KG1 (cell line): ENCODE results near the gene NLGN2.

Source experiments
- DNase-seq: peaks from one replicate; lab custom pipeline; 2025; lab: John Stamatoyannopoulos, UW

Gene NLGN2

GRCh38 chr17:7392696-7393612 is 14.7 kb upstream of the NLGN2 start:
- no peak for DNase-seq

- DNase-seq, result no peak
Observed at GRCh38 chr17:7393613-7394451, 13.8 kb upstream of the NLGN2 start.

- DNase-seq, result peak; percentile 7
Observed at GRCh38 chr17:7394452-7395191, 13.0 kb upstream of the NLGN2 start, which contains the start of gene PLSCR3. TSS of gene PLSCR3 (minus strand) at chr17:7394525. CDS start at chr17:7394110, 415 bp downstream.

DNA sequence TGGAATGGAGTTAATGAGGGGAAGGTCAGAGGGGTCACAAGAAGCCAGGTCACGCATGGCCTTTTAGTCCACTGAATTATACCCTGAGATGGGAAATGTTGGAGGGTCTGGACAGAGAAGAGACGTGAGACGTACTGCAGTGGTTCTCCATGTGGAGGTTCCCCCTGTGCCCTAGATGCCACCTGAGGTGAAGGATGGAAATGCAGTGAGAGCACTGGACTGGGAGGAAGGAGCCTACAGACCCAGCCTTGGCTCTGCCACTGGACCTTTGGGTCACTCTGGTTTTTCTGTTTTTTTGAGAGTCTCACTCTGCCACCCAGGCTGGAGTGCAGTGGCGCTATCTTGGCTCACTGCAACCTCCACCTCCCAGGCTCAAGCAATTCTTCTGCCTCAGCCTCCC is 11.5 kb upstream of the NLGN2 start:
- DNase-seq, result no peak

DNA sequence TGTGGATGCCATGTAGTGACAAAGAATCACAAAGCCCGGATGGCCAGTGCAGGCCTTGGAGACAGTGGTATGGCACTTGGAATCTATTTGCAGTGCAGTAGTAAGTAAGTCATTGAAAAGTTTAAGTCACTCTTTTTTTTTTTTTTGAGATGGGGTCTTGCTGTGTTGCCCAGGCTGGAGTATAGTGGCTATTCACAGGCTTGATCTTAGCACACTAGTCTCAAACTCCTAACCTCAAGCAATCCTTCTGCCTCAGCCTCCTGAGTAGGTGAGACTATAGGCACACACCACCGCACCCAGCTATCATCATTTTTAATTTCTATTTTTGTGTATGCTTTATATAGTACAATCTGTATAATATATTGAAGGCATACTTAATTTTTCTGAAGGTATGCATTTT is 9.0 kb upstream of the NLGN2 start:
- no peak for DNase-seq

GRCh38 chr17:7403043-7403726 is 4.5 kb upstream of the NLGN2 start:
- no peak for DNase-seq

DNA sequence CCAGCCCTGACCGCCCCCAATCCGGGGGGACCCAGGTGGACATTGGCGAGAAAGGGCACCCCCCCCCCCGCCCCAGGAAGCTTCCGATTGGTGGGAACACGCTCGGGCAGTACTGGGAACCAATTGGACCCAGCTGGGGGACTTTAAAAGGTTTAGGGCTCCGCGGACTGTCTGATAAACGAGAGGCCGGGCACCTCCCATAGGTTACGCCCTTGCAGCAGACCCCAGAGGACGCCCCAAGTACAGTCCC is 4.0 kb upstream of the NLGN2 start:
- no peak for DNase-seq

- DNase-seq, result peak; percentile 72
Observed at GRCh38 chr17:7403977-7404736, 3.5 kb upstream of the NLGN2 start, which contains the start of gene TMEM256. TSS of gene TMEM256 (minus strand) at chr17:7404097. CDS start at chr17:7404084, 13 bp downstream.

- DNase-seq, result no peak
Observed at GRCh38 chr17:7404737-7405349, 2.8 kb upstream of the NLGN2 start.

DNA sequence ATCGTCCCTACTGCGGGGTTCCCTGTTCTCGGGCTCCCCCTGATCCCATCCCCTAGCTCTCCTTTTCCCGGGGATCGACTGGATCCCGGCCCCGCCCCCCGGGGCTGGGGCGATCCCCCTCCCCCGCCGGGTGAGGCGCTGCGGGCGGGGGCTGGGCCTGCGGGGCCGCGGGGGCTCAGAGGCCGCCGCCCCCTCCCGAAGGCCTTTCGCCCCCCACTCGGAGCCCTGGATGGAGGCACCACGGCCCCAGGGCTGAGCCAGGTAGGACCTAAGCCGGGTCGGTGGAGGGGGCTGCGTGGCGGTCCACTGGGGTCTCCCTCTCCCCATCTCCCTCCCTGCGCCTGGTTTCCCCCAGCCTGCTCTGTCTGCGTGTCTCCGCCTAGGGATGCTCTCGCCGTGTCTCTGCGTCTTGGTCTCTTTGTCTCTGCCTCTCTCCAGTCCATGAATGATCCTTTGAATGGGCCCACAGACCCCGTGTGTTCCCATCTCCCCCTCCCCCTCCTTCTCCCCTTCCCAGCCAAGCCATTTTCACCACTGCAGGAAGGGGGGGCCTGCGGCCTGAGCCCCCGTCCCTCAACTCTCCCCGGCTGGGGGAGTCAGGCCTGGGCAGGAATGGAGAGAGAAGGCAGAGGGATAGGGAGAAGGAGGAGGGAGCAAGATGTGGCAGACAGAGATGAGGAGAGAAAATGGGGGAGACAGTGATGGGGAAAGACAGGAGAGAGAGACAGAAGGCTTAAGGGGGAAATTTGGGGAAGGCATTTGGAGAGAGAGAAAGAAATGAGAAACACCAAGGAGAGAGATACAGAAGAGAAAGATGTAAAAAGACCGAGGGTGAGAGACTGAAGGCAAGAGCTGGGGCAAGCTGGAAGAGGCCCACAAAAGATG is 2.1 kb upstream of the NLGN2 start:
- no peak for DNase-seq

DNA sequence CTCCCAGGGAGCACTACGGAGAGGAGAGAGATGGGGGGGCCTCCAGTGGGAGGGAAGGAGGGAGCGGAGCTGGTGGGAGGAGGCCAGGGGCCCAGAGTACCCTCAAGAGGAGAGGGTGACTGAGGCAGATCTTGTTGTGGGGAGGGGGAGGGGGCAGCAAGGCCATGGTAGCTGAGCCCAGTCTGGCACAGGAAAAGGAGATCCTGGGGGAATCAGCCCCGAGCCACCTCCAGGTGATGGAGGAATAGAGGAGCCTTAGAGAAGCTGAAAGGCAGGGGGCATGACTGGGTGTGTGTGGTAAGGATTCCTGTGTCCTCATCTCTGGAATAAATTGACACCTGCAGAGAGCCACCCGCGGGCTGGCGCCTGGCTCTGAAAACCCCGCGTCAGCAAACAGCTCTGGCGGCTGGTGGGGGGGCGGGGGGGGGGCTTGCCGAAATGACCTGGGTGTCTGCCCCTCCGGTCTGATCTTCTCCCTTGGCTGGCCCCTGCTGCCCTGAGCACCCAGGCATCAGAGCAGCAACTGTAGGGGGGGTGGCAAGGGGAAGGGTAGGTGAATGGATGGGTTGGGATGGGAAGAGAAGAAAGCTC is 1.3 kb upstream of the NLGN2 start:
- DNase-seq, result no peak

- no peak for DNase-seq
Observed at GRCh38 chr17:7407082-7407481, 563 bp upstream of the NLGN2 start.

- DNase-seq, result no peak
Observed at GRCh38 chr17:7408252-7408727, 645 bp downstream of the NLGN2 start.

DNA sequence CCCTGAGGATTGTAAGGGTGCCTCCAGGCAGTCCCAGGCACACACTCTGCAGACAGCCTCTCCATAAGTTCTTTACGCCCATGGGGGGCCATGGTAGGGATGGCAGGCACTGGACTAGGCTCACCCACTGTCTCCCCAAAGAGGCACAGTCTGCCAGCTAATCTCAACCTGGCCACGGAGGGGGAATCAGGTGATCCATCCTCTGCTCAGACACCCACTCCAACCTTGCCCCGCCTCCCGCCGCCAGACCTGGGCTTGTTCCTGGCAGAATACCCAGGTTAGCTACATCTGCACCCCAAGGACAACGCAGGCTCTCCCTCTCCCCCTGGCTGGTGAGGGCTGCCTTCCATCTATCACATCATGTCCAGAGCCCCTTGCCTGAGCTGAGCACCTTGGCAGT is 1.2 kb downstream of the NLGN2 start:
- no peak for DNase-seq

GRCh38 chr17:7409716-7410115 is 2.1 kb downstream of the NLGN2 start:
- DNase-seq, result no peak

- no peak for DNase-seq
Observed at GRCh38 chr17:7410634-7411426, 3.2 kb downstream of the NLGN2 start.

GRCh38 chr17:7411427-7411750 is 3.7 kb downstream of the NLGN2 start:
- no peak for DNase-seq

DNA sequence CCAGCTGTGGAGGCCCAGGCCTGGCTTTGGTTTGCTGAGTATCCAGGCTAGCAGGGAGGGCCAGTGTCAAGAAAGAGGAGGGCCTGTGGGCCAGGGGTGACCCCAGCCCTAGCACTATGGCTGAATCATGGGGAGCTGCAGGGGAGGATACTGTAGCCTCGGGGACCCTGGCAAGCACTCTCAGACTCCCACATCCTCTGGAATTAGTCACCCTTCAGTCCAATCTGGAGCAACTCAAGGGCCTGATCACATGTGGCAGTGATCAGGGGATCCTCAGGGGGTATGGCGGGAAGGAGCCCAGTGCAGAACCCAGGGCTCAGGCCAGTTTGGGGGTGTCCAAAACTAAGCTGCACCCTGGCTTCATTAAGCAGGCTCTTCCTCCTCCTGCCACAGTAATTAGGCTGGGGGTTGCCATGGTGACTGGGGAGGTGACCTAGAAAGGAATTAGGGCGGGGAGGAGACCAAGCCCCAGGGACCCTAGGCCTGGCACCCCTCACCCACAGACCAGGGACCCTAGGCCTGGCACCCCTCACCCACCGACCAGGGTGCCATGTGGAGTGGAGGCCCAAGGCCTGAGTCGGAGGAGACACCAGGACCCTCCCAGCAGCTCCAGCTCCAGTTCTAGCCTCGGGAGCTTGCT is 5.8 kb downstream of the NLGN2 start:
- DNase-seq, result no peak
